Endothelial cell of umbilical vein (primary cell): ENCODE results near the gene FOLR3.

Source experiments
- CTCF ChIP-seq, 2 donors: IDR thresholded peaks; 1 replicate in 1 of 2; 2 replicates in 1 of 2; pipeline ENCODE4 v1.5.1; 2011; ENCODE audit warnings: low read length in 2 of 2, mild to moderate bottlenecking in 2 of 2, moderate library complexity in 2 of 2, control low read depth in 1 of 2, inconsistent platforms in 1 of 2, low read depth in 1 of 2; ENCODE audit not compliant: insufficient read depth in 1 of 2; ENCODE audit errors: extremely low read depth in 1 of 2
- EZH2 ChIP-seq: IDR thresholded peaks from 2 replicates; pipeline ENCODE4 v1.6.1; 2012; ENCODE audit warnings: borderline replicate concordance, low read depth, mild to moderate bottlenecking, moderate library complexity, low read length, inconsistent platforms; ENCODE audit not compliant: severe bottlenecking
- FOS ChIP-seq: IDR thresholded peaks from 2 replicates; pipeline ENCODE4 v1.6.1; 2011; ENCODE audit warnings: mild to moderate bottlenecking, low read length, moderate library complexity, borderline replicate concordance; ENCODE audit not compliant: insufficient read depth
- GATA2 ChIP-seq: IDR thresholded peaks from 2 replicates; pipeline ENCODE4 v1.7.0; 2011; ENCODE audit warnings: low read depth, mild to moderate bottlenecking, moderate library complexity, mixed read lengths, low read length; ENCODE audit not compliant: insufficient read length, insufficient read depth
- JUN ChIP-seq: IDR thresholded peaks from 2 replicates; pipeline ENCODE4 v1.6.1; 2011; ENCODE audit warnings: borderline replicate concordance, low read depth; ENCODE audit not compliant: insufficient read length, insufficient read depth
- MYC ChIP-seq: IDR thresholded peaks from one replicate; pipeline ENCODE4 v1.6.1; 2011; ENCODE audit warnings: mild to moderate bottlenecking, low read depth, low read length
- POLR2A ChIP-seq: IDR thresholded peaks from 2 replicates; pipeline ENCODE4 v1.6.1; 2012; ENCODE audit warnings: low read depth, mild to moderate bottlenecking, control low read depth, low read length
- POLR2AphosphoS5 ChIP-seq: IDR thresholded peaks from 2 replicates; pipeline ENCODE4 v1.6.1; 2012; ENCODE audit warnings: low read depth, mild to moderate bottlenecking, control low read depth, low read length, moderate library complexity; ENCODE audit not compliant: insufficient read depth
- TF ChIP-seq, protein P1 (sequence below): IDR thresholded peaks from 2 replicates; pipeline ENCODE4 v1.6.1; 2011; ENCODE audit not compliant: insufficient read depth, insufficient read length

- TF ChIP-seq EZH2 (no peak), POLR2A (no peak), JUN (no peak), POLR2AphosphoS5 (no peak), CTCF (IDR thresholded peaks at IDR 0.05; ENCODE audit: extremely low read depth in 1 of 2, insufficient read depth in 1 of 2, low read depth in 1 of 2, low read length in 2 of 2) (no peak), GATA2 (no peak), FOS (no peak), MYC (no peak)
- TF ChIP-seq, protein P1, sequence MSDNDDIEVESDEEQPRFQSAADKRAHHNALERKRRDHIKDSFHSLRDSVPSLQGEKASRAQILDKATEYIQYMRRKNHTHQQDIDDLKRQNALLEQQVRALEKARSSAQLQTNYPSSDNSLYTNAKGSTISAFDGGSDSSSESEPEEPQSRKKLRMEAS = no peak
Measured at GRCh38 chr11:72188267-72188666, 52.7 kb downstream of the FOLR3 start.
